Measurements from ENCODE around the gene PTPRG.

- TF ChIP-seq CTCF (IDR thresholded peaks at IDR 0.05; ENCODE audit: insufficient read depth, low read depth, low read length) (peak; percentile 87), EZH2 (IDR thresholded peaks at IDR 0.05; ENCODE audit: insufficient read depth, low read length) (no peak)
Measured at GRCh38 chr3:62188681-62189375, 627.5 kb downstream of the PTPRG start.
